HG03175 (cell line): Measurements from ENCODE around the gene PHF10.

ENCODE experiments used
- ATAC-seq: cut with Tn5 transposase; IDR thresholded peaks from one replicate; pipeline ENCODE4 v1.9.1; 2021; ENCODE audit warnings: mild to moderate bottlenecking, moderate library complexity; ENCODE audit not compliant: unreplicated experiment

The PHF10 gene

GRCh38 chr6:169678342-169678741 is 46.0 kb downstream of the PHF10 start:
- no peak for ATAC-seq

- no peak for ATAC-seq
Measured at GRCh38 chr6:169677096-169677495, 47.2 kb downstream of the PHF10 start.

- ATAC-seq, result no peak
Measured at GRCh38 chr6:169675011-169675410, 49.3 kb downstream of the PHF10 start.

GRCh38 chr6:169671563-169671962 is 52.7 kb downstream of the PHF10 start:
- ATAC-seq, result no peak

GRCh38 chr6:169669889-169670288 is 54.4 kb downstream of the PHF10 start:
- ATAC-seq, result no peak

GRCh38 chr6:169669147-169669546 is 55.2 kb downstream of the PHF10 start:
- ATAC-seq, result no peak

- ATAC-seq, result no peak
Measured at GRCh38 chr6:169668203-169668847, 56.0 kb downstream of the PHF10 start.

GRCh38 chr6:169667716-169668115 is 56.6 kb downstream of the PHF10 start:
- no peak for ATAC-seq

- no peak for ATAC-seq
Measured at GRCh38 chr6:169666441-169666840, 57.9 kb downstream of the PHF10 start.

- no peak for ATAC-seq
Measured at GRCh38 chr6:169665289-169665688, 59.0 kb downstream of the PHF10 start.

GRCh38 chr6:169664227-169664626 is 60.1 kb downstream of the PHF10 start:
- no peak for ATAC-seq

- ATAC-seq, result no peak
Measured at GRCh38 chr6:169663468-169663867, 60.8 kb downstream of the PHF10 start.

- ATAC-seq, result no peak
Measured at GRCh38 chr6:169661391-169661756, 62.9 kb downstream of the PHF10 start.

- ATAC-seq, result no peak
Measured at GRCh38 chr6:169660751-169661390, 63.4 kb downstream of the PHF10 start.

GRCh38 chr6:169659820-169660610 is 64.3 kb downstream of the PHF10 start:
- ATAC-seq, result no peak

- ATAC-seq, result no peak
Measured at GRCh38 chr6:169657284-169657610, 67.1 kb downstream of the PHF10 start.

- ATAC-seq, result no peak
Measured at GRCh38 chr6:169656546-169657283, 67.6 kb downstream of the PHF10 start.

- ATAC-seq, result peak; percentile 90
Measured at GRCh38 chr6:169654598-169655391, 69.5 kb downstream of the PHF10 start.
